H9 (cell line): ENCODE data around the gene UBE2D1. TPM values are rescaled to one million over a fixed set of nuclear protein-coding genes. Genes with fewer than 3 reads are reported as not detected.

Experiments used
- DNase-seq: peaks from one replicate; pipeline ENCODE4 v3.0.0-alpha.2; 2017
- H2AFZ ChIP-seq: one replicate; pipeline ENCODE4 v1.6.1; 2013; ENCODE audit warnings: mild to moderate bottlenecking, low read length, control low read depth, moderate library complexity
- H2AK5ac ChIP-seq: 2 replicates; pipeline ENCODE4 v1.6.1; 2013; ENCODE audit warnings: low read length, control low read depth, mixed read lengths; ENCODE audit not compliant: insufficient read length
- H2BK120ac ChIP-seq: one replicate; pipeline ENCODE4 v1.6.1; 2013; ENCODE audit warnings: low read depth, mild to moderate bottlenecking, low read length, control low read depth, inconsistent platforms; ENCODE audit not compliant: poor library complexity, severe bottlenecking
- H2BK12ac ChIP-seq: 2 replicates; pipeline ENCODE4 v1.6.1; 2013; ENCODE audit warnings: low read length, control low read depth, mixed read lengths, low read depth; ENCODE audit not compliant: insufficient read length
- H2BK15ac ChIP-seq: 2 replicates; pipeline ENCODE4 v1.6.1; 2013; ENCODE audit warnings: low read depth, low read length, control low read depth
- H2BK20ac ChIP-seq: one replicate; pipeline ENCODE4 v1.6.1; 2013; ENCODE audit warnings: low read depth, mild to moderate bottlenecking, low read length, control low read depth, inconsistent platforms; ENCODE audit not compliant: poor library complexity, severe bottlenecking
- H2BK5ac ChIP-seq: 2 replicates; pipeline ENCODE4 v1.6.1; 2013; ENCODE audit warnings: low read length, control low read depth, mixed read lengths; ENCODE audit not compliant: insufficient read length
- H3K14ac ChIP-seq: 2 replicates; pipeline ENCODE4 v1.6.1; 2013; ENCODE audit warnings: low read length, control low read depth; ENCODE audit not compliant: insufficient read depth
- H3K18ac ChIP-seq: 2 replicates; pipeline ENCODE4 v1.6.1; 2013; ENCODE audit warnings: low read depth, mild to moderate bottlenecking, mixed read lengths, low read length, control low read depth; ENCODE audit not compliant: insufficient read length
- H3K23ac ChIP-seq: 2 replicates; pipeline ENCODE4 v1.6.1; 2013; ENCODE audit warnings: low read length, control low read depth, mixed read lengths, low read depth; ENCODE audit not compliant: insufficient read length
- H3K23me2 ChIP-seq: 2 replicates; pipeline ENCODE4 v1.6.1; 2013; ENCODE audit warnings: low read depth, mild to moderate bottlenecking, mixed read lengths, low read length, control low read depth; ENCODE audit not compliant: insufficient read length, poor library complexity, severe bottlenecking
- H3K27ac ChIP-seq: 2 replicates; pipeline ENCODE4 v1.5.1; 2013; ENCODE audit warnings: low read length, control low read depth, mixed read lengths, low read depth; ENCODE audit not compliant: insufficient read length
- H3K27me3 ChIP-seq: 2 replicates; pipeline ENCODE4 v1.6.1; 2013; ENCODE audit warnings: low read length, control low read depth, inconsistent platforms; ENCODE audit not compliant: insufficient read depth
- H3K4ac ChIP-seq: 2 replicates; pipeline ENCODE4 v1.6.1; 2013; ENCODE audit warnings: low read depth, mild to moderate bottlenecking, control low read depth, inconsistent platforms, low read length, moderate library complexity
- H3K4me1 ChIP-seq: 2 replicates; pipeline ENCODE4 v1.6.1; 2013; ENCODE audit warnings: low read length, control low read depth, inconsistent platforms; ENCODE audit not compliant: insufficient read depth
- H3K4me2 ChIP-seq: 2 replicates; pipeline ENCODE4 v1.6.1; 2013; ENCODE audit warnings: low read length, control low read depth, mixed read lengths; ENCODE audit not compliant: insufficient read length, insufficient read depth
- H3K56ac ChIP-seq: 2 replicates; pipeline ENCODE4 v1.6.1; 2013; ENCODE audit warnings: low read depth, mild to moderate bottlenecking, mixed read lengths, low read length, control low read depth; ENCODE audit not compliant: insufficient read length
- H3K79me1 ChIP-seq: 2 replicates; pipeline ENCODE4 v1.6.1; 2013; ENCODE audit warnings: low read depth, mild to moderate bottlenecking, moderate library complexity, low read length, control low read depth, inconsistent platforms; ENCODE audit not compliant: insufficient read depth, poor library complexity, severe bottlenecking
- H3K79me2 ChIP-seq: 2 replicates; pipeline ENCODE4 v1.6.1; 2013; ENCODE audit warnings: low read length, control low read depth, inconsistent platforms; ENCODE audit not compliant: insufficient read depth
- H3K9ac ChIP-seq: 2 replicates; pipeline ENCODE4 v1.6.1; 2013; ENCODE audit warnings: low read length, control low read depth, mixed read lengths; ENCODE audit not compliant: insufficient read length; ENCODE audit errors: extremely low read depth
- H3K9me3 ChIP-seq: one replicate; pipeline ENCODE4 v1.6.1; 2013; ENCODE audit warnings: low read depth, low read length, inconsistent platforms; ENCODE audit not compliant: control insufficient read depth
- H3T11ph ChIP-seq: one replicate; pipeline ENCODE4 v1.6.1; 2013; ENCODE audit warnings: mild to moderate bottlenecking, low read length, control low read depth, inconsistent platforms
- H4K20me1 ChIP-seq: one replicate; pipeline ENCODE4 v1.6.1; 2013; ENCODE audit not compliant: control insufficient read depth, insufficient read length, insufficient read depth
- H4K5ac ChIP-seq: 2 replicates; pipeline ENCODE4 v1.6.1; 2013; ENCODE audit warnings: low read depth, mild to moderate bottlenecking, mixed read lengths, low read length, control low read depth; ENCODE audit not compliant: insufficient read length
- H4K8ac ChIP-seq: replicated peaks from 2 replicates; pipeline ENCODE4 v1.6.1; 2013; ENCODE audit warnings: low read length, control low read depth, mixed read lengths, low read depth; ENCODE audit not compliant: insufficient read length
- H4K91ac ChIP-seq: 2 replicates; pipeline ENCODE4 v1.6.1; 2013; ENCODE audit warnings: low read depth, mild to moderate bottlenecking, moderate library complexity, mixed read lengths, low read length, control low read depth; ENCODE audit not compliant: insufficient read length
- H3K27ac Mint-ChIP-seq, 3 experiments: 2 replicates in 2 of 3; 3 replicates in 1 of 3; pipeline ENCODE4 v1.8.0; 2020 to 2021; ENCODE audit warnings: mixed read lengths in 3 of 3, mild to moderate bottlenecking in 1 of 3, moderate library complexity in 1 of 3
- H3K27me3 Mint-ChIP-seq: 2 replicates; pipeline ENCODE4 v1.8.0; 2021; ENCODE audit warnings: low read depth, mild to moderate bottlenecking, moderate library complexity, mixed read lengths
- H3K36me3 Mint-ChIP-seq, 3 experiments: 2 replicates in 2 of 3; 3 replicates in 1 of 3; pipeline ENCODE4 v1.8.0; 2020 to 2021; ENCODE audit warnings: low read depth in 3 of 3, mixed read lengths in 3 of 3; ENCODE audit not compliant: insufficient read depth in 1 of 3
- H3K4me1 Mint-ChIP-seq, 2 experiments: 2 replicates each; pipeline ENCODE4 v1.8.0; 2020; ENCODE audit warnings: mixed read lengths in 2 of 2
- H3K4me3 Mint-ChIP-seq, 2 experiments: 2 replicates in 1 of 2; 3 replicates in 1 of 2; pipeline ENCODE4 v1.8.0; 2020 to 2021; ENCODE audit warnings: mild to moderate bottlenecking in 2 of 2, mixed read lengths in 2 of 2, moderate library complexity in 1 of 2
- H3K9me3 Mint-ChIP-seq, 2 experiments: 2 replicates in 1 of 2; 3 replicates in 1 of 2; pipeline ENCODE4 v1.8.0; 2020; ENCODE audit warnings: mild to moderate bottlenecking in 2 of 2, mixed read lengths in 2 of 2, moderate library complexity in 1 of 2
- CTCF ChIP-seq: fragments of 200-600 bp; sonication (generic); conservative IDR thresholded peaks from 3 replicates; pipeline ENCODE4 v1.8.0; 2021; ENCODE audit warnings: antibody characterized with exemption, mild to moderate bottlenecking
- total RNA-seq: library from RNA; stranded (reverse); gene quantifications from 2 replicates; pipeline ENCODE4 v1.2.1, GENCODE V29; 2021

The UBE2D1 gene
- total RNA-seq, 1 experiment from 2014 or later, result 26.8 TPM

- no peaks in the 10 kb centered on the region for H3K79me2 ChIP-seq
- H3K4me1 Mint-ChIP-seq, result no peaks in the 10 kb centered on the region
- H2BK15ac ChIP-seq, result no peak overlapping the region
- H3K4me3 Mint-ChIP-seq, result no peak overlapping the region
- TF ChIP-seq CTCF, result no peak
- H3K4me1 ChIP-seq, result no peaks in the 10 kb centered on the region
- no peak overlapping the region for H3K23ac ChIP-seq
- no peak overlapping the region for H3K9ac ChIP-seq
- no peaks in the 10 kb centered on the region for H3K27me3 ChIP-seq
- no peaks in the 10 kb centered on the region for H3K27me3 Mint-ChIP-seq
- no peak overlapping the region for H3K14ac ChIP-seq
- no peak overlapping the region for H2AK5ac ChIP-seq
- H2BK120ac ChIP-seq, result no peak overlapping the region
- H3K56ac ChIP-seq, result no peak overlapping the region
- H2BK20ac ChIP-seq, result no peak overlapping the region
- H4K20me1 ChIP-seq, result no peaks in the 10 kb centered on the region
- no peaks in the 10 kb centered on the region for H3K9me3 Mint-ChIP-seq
- H2BK12ac ChIP-seq, result no peak overlapping the region
- H3K36me3 Mint-ChIP-seq, result no peaks in the 10 kb centered on the region
- no peak overlapping the region for H2AFZ ChIP-seq
- H3K27ac ChIP-seq, result no peak overlapping the region
- H3K4ac ChIP-seq, result no peak overlapping the region
- H4K5ac ChIP-seq, result no peak overlapping the region
- H3K23me2 ChIP-seq, result no peaks in the 10 kb centered on the region
- no peak overlapping the region for H3K18ac ChIP-seq
- H3K9me3 ChIP-seq, result no peaks in the 10 kb centered on the region
- H3K27ac Mint-ChIP-seq, result no peak overlapping the region
- no peak overlapping the region for H4K8ac ChIP-seq
- no peak for DNase-seq
- no peak overlapping the region for H3T11ph ChIP-seq
- no peak overlapping the region for H2BK5ac ChIP-seq
- no peak overlapping the region for H3K4me2 ChIP-seq
- H4K91ac ChIP-seq, result no peak overlapping the region
- H3K79me1 ChIP-seq, result no peaks in the 10 kb centered on the region
Observed at GRCh38 chr10:58316874-58317273, 17.9 kb upstream of the UBE2D1 start.
